Measurements from ENCODE around the gene SCGB1D2.

DNA sequence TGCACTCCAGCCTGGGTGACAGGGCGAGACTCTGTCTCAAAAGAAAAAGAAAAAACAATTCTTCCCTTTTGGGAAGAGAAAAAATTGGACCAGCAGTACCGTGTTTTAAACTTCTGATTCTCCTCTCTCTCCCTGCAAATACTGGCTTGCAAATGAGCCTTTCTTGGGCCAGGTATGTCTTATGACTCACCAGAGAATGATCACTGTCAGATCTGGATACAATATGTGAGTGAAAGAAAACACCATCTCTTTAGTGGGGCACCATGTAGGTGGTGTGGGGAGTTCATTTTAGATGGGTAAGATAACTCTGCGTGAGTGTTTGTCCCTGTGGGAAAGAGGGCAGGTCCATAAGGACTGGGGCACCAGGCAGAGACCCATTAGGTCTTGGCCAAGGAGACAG lies 25.5 kb downstream of the SCGB1D2 start:
- TF ChIP-seq, protein P1, sequence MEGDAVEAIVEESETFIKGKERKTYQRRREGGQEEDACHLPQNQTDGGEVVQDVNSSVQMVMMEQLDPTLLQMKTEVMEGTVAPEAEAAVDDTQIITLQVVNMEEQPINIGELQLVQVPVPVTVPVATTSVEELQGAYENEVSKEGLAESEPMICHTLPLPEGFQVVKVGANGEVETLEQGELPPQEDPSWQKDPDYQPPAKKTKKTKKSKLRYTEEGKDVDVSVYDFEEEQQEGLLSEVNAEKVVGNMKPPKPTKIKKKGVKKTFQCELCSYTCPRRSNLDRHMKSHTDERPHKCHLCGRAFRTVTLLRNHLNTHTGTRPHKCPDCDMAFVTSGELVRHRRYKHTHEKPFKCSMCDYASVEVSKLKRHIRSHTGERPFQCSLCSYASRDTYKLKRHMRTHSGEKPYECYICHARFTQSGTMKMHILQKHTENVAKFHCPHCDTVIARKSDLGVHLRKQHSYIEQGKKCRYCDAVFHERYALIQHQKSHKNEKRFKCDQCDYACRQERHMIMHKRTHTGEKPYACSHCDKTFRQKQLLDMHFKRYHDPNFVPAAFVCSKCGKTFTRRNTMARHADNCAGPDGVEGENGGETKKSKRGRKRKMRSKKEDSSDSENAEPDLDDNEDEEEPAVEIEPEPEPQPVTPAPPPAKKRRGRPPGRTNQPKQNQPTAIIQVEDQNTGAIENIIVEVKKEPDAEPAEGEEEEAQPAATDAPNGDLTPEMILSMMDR (conservative IDR thresholded peaks at IDR 0.05; ENCODE audit: low read depth, low read length) = no peak
- no peak for TF ChIP-seq BHLHE40 (IDR thresholded peaks at IDR 0.05; ENCODE audit: low read depth, low read length)
- no peak for TF ChIP-seq NFE2L2 (IDR thresholded peaks at IDR 0.05; ENCODE audit: low read depth, low read length)
- no peak for TF ChIP-seq POLR2A (IDR thresholded peaks at IDR 0.05; ENCODE audit: low read depth, low read length)
- no peak for TF ChIP-seq MAFK (IDR thresholded peaks at IDR 0.05; ENCODE audit: low read depth, low read length)
- TF ChIP-seq SMC3 (IDR thresholded peaks at IDR 0.05; ENCODE audit: low read depth, low read length) = no peak
- TF ChIP-seq, protein P2, sequence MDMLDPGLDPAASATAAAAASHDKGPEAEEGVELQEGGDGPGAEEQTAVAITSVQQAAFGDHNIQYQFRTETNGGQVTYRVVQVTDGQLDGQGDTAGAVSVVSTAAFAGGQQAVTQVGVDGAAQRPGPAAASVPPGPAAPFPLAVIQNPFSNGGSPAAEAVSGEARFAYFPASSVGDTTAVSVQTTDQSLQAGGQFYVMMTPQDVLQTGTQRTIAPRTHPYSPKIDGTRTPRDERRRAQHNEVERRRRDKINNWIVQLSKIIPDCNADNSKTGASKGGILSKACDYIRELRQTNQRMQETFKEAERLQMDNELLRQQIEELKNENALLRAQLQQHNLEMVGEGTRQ (IDR thresholded peaks at IDR 0.05; ENCODE audit: low read depth, low read length) = no peak
- TF ChIP-seq ELK1 (IDR thresholded peaks at IDR 0.05; ENCODE audit: borderline replicate concordance, low read depth, low read length) = no peak
- no peak for TF ChIP-seq RFX5 (IDR thresholded peaks at IDR 0.05; ENCODE audit: low read depth, low read length)
- no peak for TF ChIP-seq RCOR1 (IDR thresholded peaks at IDR 0.05; ENCODE audit: insufficient replicate concordance, low read length)
- TF ChIP-seq CEBPB (IDR thresholded peaks at IDR 0.05; ENCODE audit: low read depth, low read length) = no peak
- no peak for TF ChIP-seq MXI1 (IDR thresholded peaks at IDR 0.05; ENCODE audit: borderline replicate concordance, low read depth, low read length)

Measured in IMR-90 (cell line).